Loucy (cell line): ENCODE results near the gene AKAP13.

ENCODE experiments used
- H2AFZ ChIP-seq: fragments of 200-600 bp; sonication (generic); 2 replicates; pipeline ENCODE4 v1.6.0; 2016; ENCODE audit warnings: antibody characterized with exemption, mild to moderate bottlenecking, low read length, moderate library complexity
- H3F3A ChIP-seq: fragments of 200-600 bp; 2 replicates; pipeline ENCODE4 v1.6.0; 2016; ENCODE audit warnings: antibody characterized with exemption, low read depth, mild to moderate bottlenecking
- H3K27me3 ChIP-seq: fragments of 200-600 bp; sonication (generic); 2 replicates; pipeline ENCODE4 v1.6.1; 2014; ENCODE audit warnings: low read length, mild to moderate bottlenecking; ENCODE audit not compliant: insufficient read depth, poor library complexity, severe bottlenecking
- H3K36me3 ChIP-seq: fragments of 200-600 bp; sonication (generic); 2 replicates; pipeline ENCODE4 v1.6.1; 2016; ENCODE audit warnings: low read length; ENCODE audit not compliant: insufficient read depth
- H3K4me1 ChIP-seq: fragments of 200-600 bp; sonication (generic); 2 replicates; pipeline ENCODE4 v1.5.1; 2014; ENCODE audit warnings: low read length, mild to moderate bottlenecking; ENCODE audit not compliant: insufficient read depth, poor library complexity, severe bottlenecking
- H3K4me2 ChIP-seq: fragments of 200-600 bp; sonication (generic); 2 replicates; pipeline ENCODE4 v1.6.0; 2014; ENCODE audit warnings: antibody characterized with exemption, low read length, low read depth, mild to moderate bottlenecking; ENCODE audit not compliant: poor library complexity, severe bottlenecking
- H3K4me3 ChIP-seq: fragments of 200-600 bp; sonication (generic); 2 replicates; pipeline ENCODE4 v1.5.1; 2014; ENCODE audit warnings: low read length, mild to moderate bottlenecking, mixed read lengths; ENCODE audit not compliant: poor library complexity, severe bottlenecking
- H3K79me2 ChIP-seq: fragments of 200-600 bp; sonication (generic); 2 replicates; pipeline ENCODE4 v1.6.1; 2014; ENCODE audit warnings: low read length; ENCODE audit not compliant: insufficient read depth
- H3K9ac ChIP-seq: fragments of 200-600 bp; sonication (generic); 2 replicates; pipeline ENCODE4 v1.6.0; 2014; ENCODE audit warnings: mild to moderate bottlenecking, low read depth, low read length, moderate library complexity; ENCODE audit not compliant: poor library complexity, severe bottlenecking
- H3K9me2 ChIP-seq: fragments of 200-600 bp; sonication (generic); replicated peaks from 2 replicates; pipeline ENCODE4 v1.6.1; 2016; ENCODE audit warnings: low read depth, low read length, mixed read lengths
- H3K9me3 ChIP-seq: fragments of 200-600 bp; sonication (generic); 2 replicates; pipeline ENCODE4 v1.6.1; 2014; ENCODE audit warnings: mild to moderate bottlenecking, antibody characterized with exemption, low read length, low read depth; ENCODE audit not compliant: insufficient read depth
- H4K20me1 ChIP-seq: fragments of 200-600 bp; sonication (generic); 2 replicates; pipeline ENCODE4 v1.6.0; 2014; ENCODE audit warnings: antibody characterized with exemption, low read length, mild to moderate bottlenecking; ENCODE audit not compliant: insufficient read depth, poor library complexity, severe bottlenecking
- CTCF ChIP-seq: fragments of 200-600 bp; sonication (generic); conservative IDR thresholded peaks from 2 replicates; pipeline ENCODE4 v1.5.1; 2014; ENCODE audit warnings: mild to moderate bottlenecking, antibody characterized with exemption, low read length
- EZH2phosphoT487 ChIP-seq: fragments of 200-600 bp; IDR thresholded peaks from 2 replicates; pipeline ENCODE4 v1.6.1; 2018; ENCODE audit warnings: antibody characterized with exemption, mild to moderate bottlenecking, moderate library complexity, borderline replicate concordance

AKAP13 gene

GRCh38 chr15:85444122-85444745 lies 63.8 kb downstream of the AKAP13 start:
- TF ChIP-seq EZH2phosphoT487 (no peak), CTCF (no peak)
- no peaks in the 10 kb centered on the region for H3K9me2 ChIP-seq
- H2AFZ ChIP-seq: no peak overlapping the region
- no peaks in the 10 kb centered on the region; the same call in 1 of the 2 replicates for H3K79me2 ChIP-seq
- no peak overlapping the region for H3K4me2 ChIP-seq
- no peaks in the 10 kb centered on the region for H3K9me3 ChIP-seq
- H4K20me1 ChIP-seq: peaks cover 9% of the 10 kb centered on the region
- H3F3A ChIP-seq: no peaks in the 10 kb centered on the region
- no peaks in the 10 kb centered on the region for H3K36me3 ChIP-seq
- H3K4me1 ChIP-seq: peaks cover 14% of the 10 kb centered on the region
- H3K4me3 ChIP-seq: no peak overlapping the region
- H3K9ac ChIP-seq: no peak overlapping the region
- no peaks in the 10 kb centered on the region for H3K27me3 ChIP-seq

- Histone ChIP-seq H3K4me2 (no peak overlapping the region), H3K36me3 (no peaks in the 10 kb centered on the region), H4K20me1 (peaks cover 9% of the 10 kb centered on the region), H3K9ac (no peak overlapping the region), H3K4me3 (no peak overlapping the region), H3K27me3 (no peaks in the 10 kb centered on the region), H3K79me2 (no peaks in the 10 kb centered on the region; the same call in none of the 2 replicates), H2AFZ (no peak overlapping the region), H3K9me3 (peaks cover 2% of the 10 kb centered on the region; the same call in 1 of the 2 replicates), H3F3A (no peaks in the 10 kb centered on the region), H3K4me1 (peaks cover 14% of the 10 kb centered on the region), H3K9me2 (no peaks in the 10 kb centered on the region)
- no peak for TF ChIP-seq EZH2phosphoT487
- TF ChIP-seq CTCF: no peak
These were observed 65.0 kb downstream of the AKAP13 start for GRCh38 chr15:85445361-85445760.

- H3K4me2 ChIP-seq: no peak overlapping the region
These were observed 70.8 kb downstream of the AKAP13 start for GRCh38 chr15:85451099-85451700.

More at GRCh38 chr15:85451099-85451700, 70.8 kb downstream of the AKAP13 start:
- TF ChIP-seq EZH2phosphoT487: no peak
- no peak for TF ChIP-seq CTCF
- no peaks in the 10 kb centered on the region for H4K20me1 ChIP-seq
- H3K4me1 ChIP-seq: no peaks in the 10 kb centered on the region
- H3K27me3 ChIP-seq: no peaks in the 10 kb centered on the region
- H3F3A ChIP-seq: no peaks in the 10 kb centered on the region
- H3K4me3 ChIP-seq: no peak overlapping the region
- H3K9ac ChIP-seq: no peak overlapping the region
- H3K9me3 ChIP-seq: peaks cover 16% of the 10 kb centered on the region; the same call in 1 of the 2 replicates
- no peak overlapping the region for H2AFZ ChIP-seq
- H3K9me2 ChIP-seq: no peaks in the 10 kb centered on the region
- H3K79me2 ChIP-seq: peaks cover 9% of the 10 kb centered on the region
- no peaks in the 10 kb centered on the region for H3K36me3 ChIP-seq
